ENCODE data around the gene GNAL. TPM values are rescaled to one million over a fixed set of nuclear protein-coding genes. Genes with fewer than 3 reads are reported as not detected.

Gene GNAL
- total RNA-seq, 1 experiment from 2014 or later, result 0.15 TPM

DNA sequence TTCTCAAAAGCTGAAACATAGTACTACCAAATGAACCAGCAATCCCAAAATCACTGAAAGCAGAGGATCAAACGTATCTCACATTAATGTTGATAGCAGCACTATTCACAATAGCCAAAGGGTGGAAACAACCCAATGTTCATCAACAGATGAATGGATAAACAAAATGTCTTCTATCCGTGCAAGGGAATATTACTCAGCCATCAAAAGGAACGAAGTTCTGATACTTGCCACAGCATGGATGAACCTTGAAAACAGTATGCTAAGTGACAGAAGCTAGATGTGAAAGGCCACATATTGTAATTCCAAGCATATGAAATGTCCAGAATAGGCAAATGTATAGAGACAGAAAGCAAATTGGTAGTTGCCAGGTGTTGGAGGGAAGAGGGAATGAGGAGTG, 105.1 kb downstream of the GNAL start:
- TF ChIP-seq EZH2phosphoT487 (IDR thresholded peaks at IDR 0.05; ENCODE audit: borderline replicate concordance, low read length), result no peak
- TF ChIP-seq, protein P1, sequence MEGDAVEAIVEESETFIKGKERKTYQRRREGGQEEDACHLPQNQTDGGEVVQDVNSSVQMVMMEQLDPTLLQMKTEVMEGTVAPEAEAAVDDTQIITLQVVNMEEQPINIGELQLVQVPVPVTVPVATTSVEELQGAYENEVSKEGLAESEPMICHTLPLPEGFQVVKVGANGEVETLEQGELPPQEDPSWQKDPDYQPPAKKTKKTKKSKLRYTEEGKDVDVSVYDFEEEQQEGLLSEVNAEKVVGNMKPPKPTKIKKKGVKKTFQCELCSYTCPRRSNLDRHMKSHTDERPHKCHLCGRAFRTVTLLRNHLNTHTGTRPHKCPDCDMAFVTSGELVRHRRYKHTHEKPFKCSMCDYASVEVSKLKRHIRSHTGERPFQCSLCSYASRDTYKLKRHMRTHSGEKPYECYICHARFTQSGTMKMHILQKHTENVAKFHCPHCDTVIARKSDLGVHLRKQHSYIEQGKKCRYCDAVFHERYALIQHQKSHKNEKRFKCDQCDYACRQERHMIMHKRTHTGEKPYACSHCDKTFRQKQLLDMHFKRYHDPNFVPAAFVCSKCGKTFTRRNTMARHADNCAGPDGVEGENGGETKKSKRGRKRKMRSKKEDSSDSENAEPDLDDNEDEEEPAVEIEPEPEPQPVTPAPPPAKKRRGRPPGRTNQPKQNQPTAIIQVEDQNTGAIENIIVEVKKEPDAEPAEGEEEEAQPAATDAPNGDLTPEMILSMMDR (conservative IDR thresholded peaks at IDR 0.05; ENCODE audit: low read depth, low read length), result no peak
- no peak for TF ChIP-seq EZH2 (IDR thresholded peaks at IDR 0.05; ENCODE audit: low read length, unreplicated experiment)
- Histone ChIP-seq H3K9ac (ENCODE audit: low read length) (no peak overlapping the region), H3F3A (ENCODE audit: low read length, unreplicated experiment) (no peaks in the 10 kb centered on the region), H3K9me3 (ENCODE audit: low read length) (no peaks in the 10 kb centered on the region), H3K4me1 (ENCODE audit: insufficient read depth, low read length) (no peaks in the 10 kb centered on the region), H4K20me1 (ENCODE audit: low read length) (no peaks in the 10 kb centered on the region), H3K27me3 (ENCODE audit: low read length) (no peaks in the 10 kb centered on the region; the same call in 1 of the 2 replicates), H3K27ac (ENCODE audit: low read length) (no peak overlapping the region), H2AFZ (ENCODE audit: low read length) (no peak overlapping the region), H3K9me2 (replicated peaks; ENCODE audit: low read length) (no peaks in the 10 kb centered on the region), H3K4me2 (ENCODE audit: low read length) (no peak overlapping the region), H3K36me3 (ENCODE audit: low read depth, low read length) (no peaks in the 10 kb centered on the region), H3K79me2 (ENCODE audit: low read length) (no peaks in the 10 kb centered on the region), H3K4me3 (ENCODE audit: low read length) (no peak overlapping the region)
- intact Hi-C loops (cut with micrococcal nuclease), result no loop called here
- ChIA-PET CTCF (no interaction called here), POLR2A (ENCODE audit: unreplicated experiment) (no interaction called here)
- DNase-seq, result no peak
- ATAC-seq, result no peak
- BruUV-seq (replicated peaks), result no TSS peak

DNA sequence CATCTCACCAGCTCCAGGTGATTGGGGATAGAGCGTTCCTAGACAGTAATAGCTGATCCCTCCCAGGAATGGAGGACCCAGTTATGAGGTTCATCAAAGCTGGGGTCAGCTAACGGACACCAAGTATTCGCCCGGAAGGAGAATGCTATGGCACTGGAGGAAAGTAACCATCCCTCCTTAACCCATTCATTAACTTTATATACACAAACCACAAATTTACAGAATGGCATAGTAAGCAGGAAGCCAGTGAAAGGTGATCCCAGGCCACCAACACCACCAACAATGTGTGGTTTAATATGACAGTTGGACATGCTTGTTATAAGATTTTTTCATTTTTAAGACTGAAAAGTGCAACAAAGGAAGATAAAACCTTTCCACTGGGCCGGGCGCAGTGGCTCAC, 106.9 kb downstream of the GNAL start:
- no peak overlapping the region for H3K27ac ChIP-seq (ENCODE audit: low read length)
- no peaks in the 10 kb centered on the region for H3K9me3 ChIP-seq (ENCODE audit: low read length)
- H3F3A ChIP-seq (ENCODE audit: low read length, unreplicated experiment), result no peaks in the 10 kb centered on the region
- BruUV-seq (replicated peaks), result no TSS peak
- H3K4me1 ChIP-seq (ENCODE audit: insufficient read depth, low read length), result 0 out of 2 replicates have a peak, but pooled peaks cover 5% of the 10 kb centered on the region
- DNase-seq, result no peak
- intact Hi-C loops (cut with micrococcal nuclease), result no loop called here
- TF ChIP-seq, protein P1 (conservative IDR thresholded peaks at IDR 0.05; ENCODE audit: low read depth, low read length), result no peak
- TF ChIP-seq EZH2phosphoT487 (IDR thresholded peaks at IDR 0.05; ENCODE audit: borderline replicate concordance, low read length), result no peak
- TF ChIP-seq EZH2 (IDR thresholded peaks at IDR 0.05; ENCODE audit: low read length, unreplicated experiment), result no peak
- ChIA-PET CTCF (no interaction called here), POLR2A (ENCODE audit: unreplicated experiment) (no interaction called here)
- H3K36me3 ChIP-seq (ENCODE audit: low read depth, low read length), result no peaks in the 10 kb centered on the region
- no peak overlapping the region for H3K9ac ChIP-seq (ENCODE audit: low read length)
- no peak overlapping the region for H3K4me3 ChIP-seq (ENCODE audit: low read length)
- H3K4me2 ChIP-seq (ENCODE audit: low read length), result no peak overlapping the region
- no peaks in the 10 kb centered on the region for H3K9me2 ChIP-seq (replicated peaks; ENCODE audit: low read length)
- no peaks in the 10 kb centered on the region for H3K79me2 ChIP-seq (ENCODE audit: low read length)
- H2AFZ ChIP-seq (ENCODE audit: low read length), result no peak overlapping the region
- no peaks in the 10 kb centered on the region; the same call in 1 of the 2 replicates for H3K27me3 ChIP-seq (ENCODE audit: low read length)
- no peaks in the 10 kb centered on the region for H4K20me1 ChIP-seq (ENCODE audit: low read length)
- ATAC-seq, result no peak

DNA sequence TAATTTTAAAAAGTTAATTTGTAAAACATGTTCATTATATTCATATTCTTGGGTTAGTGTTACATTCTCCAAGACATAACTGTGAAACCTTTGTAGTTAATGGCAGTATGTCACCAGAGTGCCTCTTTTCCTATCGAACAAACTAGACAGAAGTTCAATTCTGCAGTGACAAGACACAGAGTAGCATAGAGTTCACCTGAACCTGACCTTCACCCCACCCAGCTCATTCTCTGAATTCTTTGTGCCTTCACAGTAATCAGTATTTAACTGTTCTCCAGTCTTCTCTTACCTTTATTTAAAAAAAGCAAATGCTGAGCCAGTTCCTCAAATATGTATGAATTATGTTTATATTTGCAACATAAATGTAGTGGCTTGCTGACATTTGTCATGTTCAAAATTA, 109.2 kb downstream of the GNAL start:
- intact Hi-C loops (cut with micrococcal nuclease), result no loop called here
- peaks cover 13% of the 10 kb centered on the region for H3K4me1 ChIP-seq (ENCODE audit: insufficient read depth, low read length)
- ATAC-seq (no peak), DNase-seq (no peak)
- no TSS peak for BruUV-seq (replicated peaks)
- 0 out of 2 replicates have a peak, but pooled peaks cover 2% of the 10 kb centered on the region for H3K27me3 ChIP-seq (ENCODE audit: low read length)
- H4K20me1 ChIP-seq (ENCODE audit: low read length), result no peaks in the 10 kb centered on the region
- no peak overlapping the region for H3K4me3 ChIP-seq (ENCODE audit: low read length)
- ChIA-PET POLR2A (ENCODE audit: unreplicated experiment) (no interaction called here), CTCF (interaction anchor here (0.6 kb wide), 1 partner anchor 30 kb away, joined by 4 read pairs; no protein-coding TSS in a partner anchor)
- H3K9ac ChIP-seq (ENCODE audit: low read length), result no peak overlapping the region
- no peaks in the 10 kb centered on the region for H3K9me3 ChIP-seq (ENCODE audit: low read length)
- no peak overlapping the region for H3K27ac ChIP-seq (ENCODE audit: low read length)
- no peak overlapping the region for H2AFZ ChIP-seq (ENCODE audit: low read length)
- H3K79me2 ChIP-seq (ENCODE audit: low read length), result no peaks in the 10 kb centered on the region
- H3K9me2 ChIP-seq (replicated peaks; ENCODE audit: low read length), result no peaks in the 10 kb centered on the region
- TF ChIP-seq EZH2 (IDR thresholded peaks at IDR 0.05; ENCODE audit: low read length, unreplicated experiment), result no peak
- TF ChIP-seq, protein P1 (conservative IDR thresholded peaks at IDR 0.05; ENCODE audit: low read depth, low read length), result no peak
- TF ChIP-seq EZH2phosphoT487 (IDR thresholded peaks at IDR 0.05; ENCODE audit: borderline replicate concordance, low read length), result no peak
- H3K4me2 ChIP-seq (ENCODE audit: low read length), result no peak overlapping the region
- no peaks in the 10 kb centered on the region for H3F3A ChIP-seq (ENCODE audit: low read length, unreplicated experiment)
- H3K36me3 ChIP-seq (ENCODE audit: low read depth, low read length), result no peaks in the 10 kb centered on the region
